HepG2 (cell line): ENCODE measurements around the gene EEF2. TPM values are rescaled to one million over a fixed set of nuclear protein-coding genes. Genes with fewer than 3 reads are reported as not detected.
"Not testable (repeated sequence)": the region's sequence is repeated elsewhere in the genome, so short reads cannot be mapped to it uniquely, and the experiment has no call there.

Experiments
- ATAC-seq: fragments of 200-7000 bp; cut with Tn5 transposase; 3 replicates; pipeline ENCODE4 v1.9.1; 2020; ENCODE audit warnings: mild to moderate bottlenecking, moderate library complexity
- BruUV-seq: library from RNA; stranded (reverse); fragments of 400-500 nt; replicated peaks from 2 replicates; lab custom pipeline; 2021; lab: Mats Ljungman, UMichigan
- CTCF ChIA-PET: fragments of 300-600 bp; formaldehyde crosslinking; extraction: SDS; loops from one replicate; lab custom pipeline; 2021; ENCODE audit warnings: low total read pairs, inconsistent platforms, low intra/inter-chr PET ratio; lab: Yijun Ruan, JAX
- POLR2A ChIA-PET: fragments of 350-600 bp; sonication (Branson Sonifier 250); formaldehyde crosslinking; loops from one replicate; lab custom pipeline; 2020; ENCODE audit warnings: antibody characterized with exemption, inconsistent platforms; lab: Yijun Ruan, JAX
- DNase-seq: peaks from one replicate; pipeline ENCODE4 v3.0.0-alpha.2; 2015; ENCODE audit warnings: low spot score
- FAIRE-seq: peaks from 3 replicates; lab custom pipeline; 2011; peaks lifted over from hg19 to GRCh38; lab: Jason Lieb, UNC
- H2AFZ ChIP-seq: one replicate; pipeline ENCODE4 v1.6.1; 2011; ENCODE audit warnings: low read length, inconsistent platforms
- H3K27ac ChIP-seq: fragments of 300-600 bp; 3 replicates; pipeline ENCODE4 v1.8.0; 2011; ENCODE audit warnings: mixed run types, mild to moderate bottlenecking, mixed read lengths, low read length, inconsistent platforms; ENCODE audit not compliant: insufficient read depth; ENCODE audit errors: extremely low read length
- H3K27me3 ChIP-seq, 2 experiments: fragments of 200-600 bp in 1 of 2; 2 replicates in 1 of 2; 3 replicates in 1 of 2; pipeline versions ENCODE4 v1.6.0 to v1.8.0; 2011; ENCODE audit warnings: low read length in 2 of 2, mild to moderate bottlenecking in 2 of 2, moderate library complexity in 2 of 2, inconsistent platforms in 1 of 2; ENCODE audit not compliant: insufficient read depth in 2 of 2, control insufficient read depth in 1 of 2
- H3K36me3 ChIP-seq, 2 experiments: fragments of 200-600 bp in 1 of 2; replicated peaks in 1 of 2; 2 replicates in 1 of 2; 3 replicates in 1 of 2; pipeline versions ENCODE4 v1.5.1 to v1.8.0; 2011; ENCODE audit warnings: low read length in 2 of 2, inconsistent platforms in 1 of 2; ENCODE audit not compliant: insufficient read depth in 2 of 2, control insufficient read depth in 1 of 2
- H3K4me1 ChIP-seq: 2 replicates; pipeline ENCODE4 v1.5.1; 2012; ENCODE audit warnings: low read length, inconsistent platforms; ENCODE audit not compliant: insufficient read depth
- H3K4me2 ChIP-seq: 2 replicates; pipeline ENCODE4 v1.6.0; 2011; ENCODE audit warnings: low read depth, low read length, inconsistent platforms
- H3K4me3 ChIP-seq, 3 experiments: fragments of 200-600 bp in 1 of 3; sonication (generic), shearing (Covaris generic) in 1 of 3; replicated peaks in 1 of 3; 2 replicates each; pipeline ENCODE4 v1.5.1; 2011 to 2016; ENCODE audit warnings: low read length in 3 of 3, inconsistent platforms in 2 of 3, low read depth in 2 of 3, mild to moderate bottlenecking in 2 of 3, control low read depth in 1 of 3, mixed read lengths in 1 of 3; ENCODE audit not compliant: insufficient read depth in 1 of 3
- H3K79me2 ChIP-seq: one replicate; pipeline ENCODE4 v1.6.1; 2011; ENCODE audit warnings: low read length, inconsistent platforms; ENCODE audit not compliant: insufficient read depth
- H3K9ac ChIP-seq: 2 replicates; pipeline ENCODE4 v1.6.0; 2011; ENCODE audit warnings: mild to moderate bottlenecking, low read depth, low read length, inconsistent platforms; ENCODE audit not compliant: insufficient read depth
- H3K9me3 ChIP-seq: 2 replicates; pipeline ENCODE4 v1.5.1; 2012; ENCODE audit warnings: mild to moderate bottlenecking, low read length
- H4K20me1 ChIP-seq: 2 replicates; pipeline ENCODE4 v1.6.0; 2011; ENCODE audit warnings: inconsistent platforms, mild to moderate bottlenecking, low read length, moderate library complexity; ENCODE audit not compliant: insufficient read depth
- SETDB1 ChIP-seq: sonication (generic); formaldehyde crosslinking; IDR thresholded peaks from 2 replicates; pipeline ENCODE4 v1.5.1; 2020; ENCODE audit warnings: missing genetic modification reagents, mild to moderate bottlenecking, borderline replicate concordance
- TARDBP ChIP-seq: sonication (generic); formaldehyde crosslinking; IDR thresholded peaks from 2 replicates; pipeline ENCODE4 v1.8.0; 2022; ENCODE audit warnings: mild to moderate bottlenecking, missing genetic modification reagents
- ZBTB33 ChIP-seq: sonication (generic); formaldehyde crosslinking; IDR thresholded peaks from 2 replicates; pipeline ENCODE4 v1.4.0; 2020; ENCODE audit warnings: missing genetic modification reagents
- ZFP36 ChIP-seq: fragments of 150-350 bp; IDR thresholded peaks from 2 replicates; pipeline ENCODE4 v1.6.1; 2018; ENCODE audit warnings: borderline replicate concordance, low read length, low read depth; ENCODE audit not compliant: partially characterized antibody
- WGBS: methylation state at CpG from one replicate; pipeline ENCODE4 v1.1.6; 2017; ENCODE audit warnings: low lambda C conversion rate; 5-methylcytosine and 5-hydroxymethylcytosine counted together
- in situ Hi-C: cut with HindIII; loops from 2 replicates; pipeline ENCODE4 v1.10.0; 2017; ENCODE audit warnings: low pct_unique_long_range_greater_than_20kb; ENCODE audit not compliant: extremely low pct_ligation_motif_present
- intact Hi-C: fragments of 100-400 bp; cut with micrococcal nuclease; formaldehyde crosslinking; loops from one replicate; pipeline ENCODE4 v1.10.0; 2022; ENCODE audit not compliant: unreplicated experiment
- polyA plus RNA-seq, 8 experiments: library from polyadenylated mRNA; depleted of rRNA in 3 of 8; stranded (reverse) in 7 of 8; unstranded in 1 of 8; fragments of >200 nt; fragmentation: Illumina TruSeq in 4 of 8; extraction: Trizol in 4 of 8; gene quantifications; 2 replicates each; pipeline versions ENCODE4 v1.2.1 to v1.2.3, GENCODE V29; 2011 to 2016; ENCODE audit warnings: low read depth in 4 of 8, missing spikeins in 1 of 8, mixed read lengths in 1 of 8; ENCODE audit not compliant: insufficient read depth in 1 of 8
- total RNA-seq, 5 experiments: library from RNA; depleted of rRNA; stranded (reverse); fragments of >200 nt; fragmentation: Illumina TruSeq; extraction: Trizol; gene quantifications; 2 replicates each; pipeline ENCODE4 v1.2.3, GENCODE V29; 2016; ENCODE audit warnings: low read depth in 1 of 5

EEF2 gene
- total and polyA plus RNA-seq, 2 of the 13 experiments (the other 11 are each of a cell fraction or from before 2014, with no cell fraction given): 1,441 to 1,777 TPM

GRCh38 chr19:4012092-4012974 lies 27.1 kb upstream of the EEF2 start:
- TF ChIP-seq ZBTB33: peak; percentile 39; the same call in 1 of the 2 replicates
- TF ChIP-seq ZFP36: no peak
- TF ChIP-seq SETDB1: no peak
- no peak for TF ChIP-seq TARDBP (CRISPR knock-in tag)
- DNase-seq (no peak), FAIRE-seq (no peak), ATAC-seq (no peak)
- BruUV-seq: no TSS peak
- Histone ChIP-seq H3K4me3 (no peak overlapping the region), H4K20me1 (0 out of 2 replicates have a peak, but pooled peaks cover 9% of the 10 kb centered on the region), H3K36me3 (peaks cover 15 to 29% of the 10 kb centered on the region in 2 experiments; a peak in 4 of 5 replicates), H3K79me2 (peaks cover 34% of the 10 kb centered on the region), H2AFZ (no peak overlapping the region), H3K27ac (no peak overlapping the region), H3K9me3 (no peaks in the 10 kb centered on the region), H3K27me3 (no peaks in the 10 kb centered on the region; a peak in 1 of 5 replicates), H3K4me1 (peaks cover 23% of the 10 kb centered on the region), H3K4me2 (no peak overlapping the region), H3K9ac (0 out of 2 replicates have a peak overlapping the region, but pooled peaks have one; percentile 22)
- 94% methylated on average over 21 of the region's 27 CpGs for WGBS
- in situ Hi-C loops (no loop called here), intact Hi-C loops (no loop called here)
- ChIA-PET CTCF (no interaction called here), POLR2A (no interaction called here)

GRCh38 chr19:4011430-4011829 lies 26.2 kb upstream of the EEF2 start:
- FAIRE-seq, DNase-seq, ATAC-seq, H3K9ac ChIP-seq, POLR2A ChIA-PET, H3K4me2 ChIP-seq, H2AFZ ChIP-seq, H3K9me3 ChIP-seq, H3K4me3 ChIP-seq, CTCF ChIA-PET, H4K20me1 ChIP-seq, in situ Hi-C loops, H3K27me3 ChIP-seq, H3K27ac ChIP-seq, intact Hi-C loops, BruUV-seq: not testable (repeated sequence)
- Histone ChIP-seq H3K36me3 (peaks cover 15 to 23% of the 10 kb centered on the region in 2 experiments; a peak in 4 of 5 replicates), H3K4me1 (peaks cover 25% of the 10 kb centered on the region), H3K79me2 (peaks cover 38% of the 10 kb centered on the region)
- 100% methylated on average over 6 of the region's 6 CpGs for WGBS
